Esophagus squamous epithelium (tissue), 5 donors: ENCODE measurements around the gene PKD2L1. TPM values are rescaled to one million over a fixed set of nuclear protein-coding genes. Genes with fewer than 3 reads are reported as not detected.

Experiments
- DNase-seq: peaks from one replicate; lab custom pipeline; 2025; lab: John Stamatoyannopoulos, UW
- H3K27ac ChIP-seq, 4 donors: fragments of 200-600 bp; sonication (generic); one replicate each; pipeline ENCODE4 v1.5.1; 2016 to 2019; ENCODE audit warnings: mild to moderate bottlenecking in 1 of 4
- H3K27me3 ChIP-seq, 4 donors: fragments of 200-600 bp; sonication (generic); 1 replicate in 3 of 4; 2 replicates in 1 of 4; pipeline versions ENCODE4 v1.5.1 to v1.6.0; 2017 to 2021; ENCODE audit warnings: antibody characterized with exemption in 1 of 4
- H3K36me3 ChIP-seq, 3 donors: fragments of 200-600 bp; sonication (generic); one replicate each; pipeline ENCODE4 v1.5.1; 2016 to 2019
- H3K4me1 ChIP-seq, 3 donors: fragments of 200-600 bp; sonication (generic); one replicate each; pipeline ENCODE4 v1.5.1; 2017 to 2019
- H3K4me3 ChIP-seq, 4 donors: fragments of 200-600 bp; sonication (generic); 1 replicate in 3 of 4; 2 replicates in 1 of 4; pipeline ENCODE4 v1.5.1; 2016 to 2019; ENCODE audit warnings: mild to moderate bottlenecking in 2 of 4, moderate library complexity in 1 of 4
- H3K9me3 ChIP-seq, 3 donors: fragments of 200-600 bp; sonication (generic); one replicate each; pipeline ENCODE4 v1.5.1; 2016 to 2019
- CTCF ChIP-seq, 6 experiments: fragments of 450-650 bp in 4 of 6; fragments of 200-600 bp in 2 of 6; sonication (generic) in 2 of 6; IDR thresholded peaks; one replicate each; pipeline ENCODE4 v1.5.1; 2016 to 2019; ENCODE audit warnings: antibody characterized with exemption in 6 of 6, mild to moderate bottlenecking in 4 of 6, moderate library complexity in 4 of 6
- POLR2A ChIP-seq, 4 donors: fragments of 450-650 bp; IDR thresholded peaks; one replicate each; pipeline ENCODE4 v1.6.1; 2017; ENCODE audit warnings: antibody characterized with exemption in 4 of 4, mild to moderate bottlenecking in 4 of 4, moderate library complexity in 3 of 4
- whole genome bisulfite sequencing, 2 donors: methylation state at CpG; one replicate each; pipeline ENCODE4 v1.1.5; 2018; 5-methylcytosine and 5-hydroxymethylcytosine counted together
- intact Hi-C: fragments of 100-400 bp; cut with DNase I; formaldehyde crosslinking; loops from one replicate; pipeline ENCODE4 v1.15.0; 2022
- total RNA-seq, 4 donors: library from RNA; depleted of rRNA; stranded (reverse); fragments of >200 nt; gene quantifications; one replicate each; pipeline ENCODE4 v1.1.0, GENCODE V29; 2016
- donor health status: DM: yes; HTN: yes; CAD: no.

Gene PKD2L1
- total RNA-seq, 4 donors from 2014 or later, result not detected

- DNase-seq, result no peak
- WGBS, 2 donors, result 71 to 73% methylated on average over 4 of the region's 4 CpGs
- TF ChIP-seq CTCF (IDR thresholded peaks at IDR 0.05) (no peak), POLR2A (IDR thresholded peaks at IDR 0.05) (no peak)
- intact Hi-C loops, result no loop called here
- H3K27me3 ChIP-seq, result peaks cover 0 to 85% (median 0%) of the 10 kb centered on the region in 4 donors
- peaks cover 0 to under 1% (median 0%) of the 10 kb centered on the region in 3 donors for H3K4me1 ChIP-seq
- H3K4me3 ChIP-seq, result no peak overlapping the region
- no peak overlapping the region for H3K27ac ChIP-seq
- H3K9me3 ChIP-seq, result no peaks in the 10 kb centered on the region
- no peaks in the 10 kb centered on the region for H3K36me3 ChIP-seq
Observed at GRCh38 chr10:100318207-100318606, 11.8 kb downstream of the PKD2L1 start.

GRCh38 chr10:100315615-100316014 lies 14.4 kb downstream of the PKD2L1 start:
- 62 to 75% methylated on average over 4 of the region's 4 CpGs for WGBS, 2 donors
- Histone ChIP-seq H3K27ac (no peak overlapping the region), H3K9me3 (no peaks in the 10 kb centered on the region), H3K27me3 (peaks cover 0 to 88% (median 0%) of the 10 kb centered on the region in 4 donors), H3K4me3 (no peak overlapping the region), H3K4me1 (peaks cover 0 to 25% (median 4%) of the 10 kb centered on the region in 3 donors), H3K36me3 (no peaks in the 10 kb centered on the region)
- TF ChIP-seq POLR2A (IDR thresholded peaks at IDR 0.05) (no peak), CTCF (IDR thresholded peaks at IDR 0.05) (no peak)
- intact Hi-C loops, result no loop called here
- no peak for DNase-seq

- intact Hi-C loops, result no loop called here
- H3K27ac ChIP-seq, result peak overlapping the region; percentile 79 to 86 (median 82)
- DNase-seq, result no peak
Observed at GRCh38 chr10:100311298-100311697, 18.7 kb downstream of the PKD2L1 start.

GRCh38 chr10:100307684-100308083 lies 22.3 kb downstream of the PKD2L1 start:
- intact Hi-C loops, result no loop called here
- peak overlapping the region in 3 of 4 donors; percentile 52 to 83 (median 79) for H3K27ac ChIP-seq
- H3K4me3 ChIP-seq, result no peak overlapping the region
- no peaks in the 10 kb centered on the region for H3K36me3 ChIP-seq
- no peak for DNase-seq
- peaks cover 0 to 62% (median 10%) of the 10 kb centered on the region in 3 donors for H3K4me1 ChIP-seq
- H3K9me3 ChIP-seq, result no peaks in the 10 kb centered on the region
- no peak for TF ChIP-seq POLR2A (IDR thresholded peaks at IDR 0.05)
- no peak for TF ChIP-seq CTCF (IDR thresholded peaks at IDR 0.05)
- peaks cover 0 to 58% (median 0%) of the 10 kb centered on the region in 4 donors for H3K27me3 ChIP-seq
- 60 to 74% methylated on average over 3 of the region's 3 CpGs for WGBS, 2 donors

More at GRCh38 chr10:100311298-100311697, 18.7 kb downstream of the PKD2L1 start:
- H3K9me3 ChIP-seq, result no peaks in the 10 kb centered on the region
- 38% methylated on average over 4 of the region's 4 CpGs for WGBS, 2 donors
- H3K36me3 ChIP-seq, result no peaks in the 10 kb centered on the region
- peaks cover 0 to 62% (median 9%) of the 10 kb centered on the region in 3 donors for H3K4me1 ChIP-seq
- peaks cover 0 to 69% (median 0%) of the 10 kb centered on the region in 4 donors for H3K27me3 ChIP-seq
- no peak for TF ChIP-seq POLR2A (IDR thresholded peaks at IDR 0.05)
- no peak overlapping the region for H3K4me3 ChIP-seq

- TF ChIP-seq CTCF (IDR thresholded peaks at IDR 0.05) (no peak), POLR2A (IDR thresholded peaks at IDR 0.05) (no peak)
- Histone ChIP-seq H3K36me3 (no peaks in the 10 kb centered on the region), H3K4me1 (peaks cover 0 to 53% (median 10%) of the 10 kb centered on the region in 3 donors), H3K9me3 (no peaks in the 10 kb centered on the region), H3K27ac (peak overlapping the region; percentile 55 to 83 (median 74)), H3K27me3 (peaks cover 0 to 56% (median 0%) of the 10 kb centered on the region in 4 donors), H3K4me3 (no peak overlapping the region)
- WGBS, 2 donors, result 31 to 58% methylated on average over 5 of the region's 5 CpGs
- intact Hi-C loops, result no loop called here
- DNase-seq, result no peak
Observed at GRCh38 chr10:100306861-100307260, 23.2 kb downstream of the PKD2L1 start.
